GM23248 (cell line): Measurements from ENCODE around the gene MITF.

Source experiments
- EZH2 ChIP-seq: fragments of 200-600 bp; sonication (generic); IDR thresholded peaks from 2 replicates; pipeline ENCODE4 v1.6.1; 2018; ENCODE audit warnings: antibody characterized with exemption, mild to moderate bottlenecking; ENCODE audit not compliant: insufficient read depth, poor library complexity, severe bottlenecking
- EZH2phosphoT487 ChIP-seq: fragments of 200-600 bp; sonication (generic); IDR thresholded peaks from 2 replicates; pipeline ENCODE4 v1.6.1; 2018; ENCODE audit warnings: antibody characterized with exemption, moderate library complexity, mild to moderate bottlenecking, low read depth; ENCODE audit not compliant: insufficient read depth

DNA sequence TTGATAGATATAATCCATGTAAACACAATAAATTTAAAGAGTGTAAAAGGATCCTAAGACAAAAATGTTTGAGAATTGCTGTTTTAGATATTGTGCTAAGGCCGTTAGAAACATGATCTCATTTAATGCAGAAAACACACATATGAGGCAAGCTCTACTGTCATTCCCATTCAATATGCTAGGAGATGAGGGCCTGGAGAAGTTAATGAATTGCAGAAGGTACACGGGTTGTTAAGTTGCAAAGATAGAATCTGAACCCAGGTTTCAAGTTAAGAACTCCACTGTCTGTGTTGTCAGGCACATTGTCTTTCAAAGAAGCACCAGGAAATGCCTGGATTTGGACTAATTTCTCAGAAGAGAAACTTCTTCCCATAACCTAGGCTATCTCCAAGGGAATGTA is 195.1 kb downstream of the MITF start:
- no peak for TF ChIP-seq EZH2phosphoT487
- TF ChIP-seq EZH2: no peak
